CD14-positive monocyte (primary cell): ENCODE measurements around the gene FAM107B. TPM values are rescaled to one million over a fixed set of nuclear protein-coding genes. Genes with fewer than 3 reads are reported as not detected.
A peak's percentile ranks its signal among the peaks of the same experiment; 100 is the strongest.

Experiments used
- DNase-seq, 3 donors: peaks; one replicate each; pipeline ENCODE4 v3.0.0-alpha.2; 2011 to 2022
- H2AFZ ChIP-seq: 2 replicates; pipeline ENCODE4 v1.6.0; 2012; ENCODE audit warnings: mild to moderate bottlenecking, low read depth, low read length, inconsistent platforms; ENCODE audit not compliant: insufficient read depth, poor library complexity, severe bottlenecking
- H3K27ac ChIP-seq, 2 donors: 1 replicate in 1 of 2; 2 replicates in 1 of 2; pipeline ENCODE4 v1.5.1; 2012 to 2013; ENCODE audit warnings: low read length in 2 of 2, control low read depth in 1 of 2, inconsistent platforms in 1 of 2, low read depth in 1 of 2, mild to moderate bottlenecking in 1 of 2
- H3K27me3 ChIP-seq, 2 donors: one replicate each; pipeline versions ENCODE4 v1.6.0 to v1.6.1; 2011 to 2013; ENCODE audit warnings: low read length in 2 of 2; ENCODE audit not compliant: control insufficient read depth in 2 of 2, insufficient read depth in 2 of 2
- H3K36me3 ChIP-seq, 2 donors: replicated peaks in 1 of 2; 1 replicate in 1 of 2; 2 replicates in 1 of 2; pipeline versions ENCODE4 v1.5.1 to v1.6.1; 2012 to 2013; ENCODE audit warnings: low read length in 2 of 2, control low read depth in 1 of 2, inconsistent platforms in 1 of 2, mild to moderate bottlenecking in 1 of 2; ENCODE audit not compliant: insufficient read depth in 2 of 2, control insufficient read depth in 1 of 2
- H3K4me1 ChIP-seq, 2 donors: 1 replicate in 1 of 2; 2 replicates in 1 of 2; pipeline versions ENCODE4 v1.5.1 to v1.6.1; 2012 to 2013; ENCODE audit warnings: low read length in 2 of 2, control low read depth in 1 of 2, inconsistent platforms in 1 of 2, mild to moderate bottlenecking in 1 of 2, moderate library complexity in 1 of 2; ENCODE audit not compliant: insufficient read depth in 2 of 2, control insufficient read depth in 1 of 2
- H3K4me2 ChIP-seq: replicated peaks from 2 replicates; pipeline ENCODE3; 2012; ENCODE audit warnings: low read length, moderate library complexity, mild to moderate bottlenecking; ENCODE audit not compliant: poor library complexity, severe bottlenecking; ENCODE audit errors: extremely low read depth
- H3K4me3 ChIP-seq, 3 experiments: fragments of 200-600 bp in 1 of 3; sonication (generic) in 1 of 3; replicated peaks in 1 of 3; 1 replicate in 2 of 3; 2 replicates in 1 of 3; pipeline ENCODE4 v1.5.1; 2011 to 2013; ENCODE audit warnings: low read length in 3 of 3, mild to moderate bottlenecking in 3 of 3, control low read depth in 2 of 3, low read depth in 2 of 3, inconsistent platforms in 1 of 3, moderate library complexity in 1 of 3
- H3K79me2 ChIP-seq: 2 replicates; pipeline ENCODE4 v1.6.0; 2012; ENCODE audit warnings: mild to moderate bottlenecking, control low read depth, inconsistent platforms, low read length, moderate library complexity; ENCODE audit not compliant: insufficient read depth
- H3K9ac ChIP-seq: 2 replicates; pipeline ENCODE4 v1.6.0; 2017; ENCODE audit warnings: low read length, mild to moderate bottlenecking; ENCODE audit not compliant: insufficient read depth, poor library complexity, severe bottlenecking
- H3K9me3 ChIP-seq, 2 donors: replicated peaks in 1 of 2; 1 replicate in 1 of 2; 2 replicates in 1 of 2; pipeline versions ENCODE4 v1.5.1 to v1.6.1; 2012 to 2013; ENCODE audit warnings: low read length in 2 of 2, control low read depth in 1 of 2; ENCODE audit not compliant: control insufficient read depth in 1 of 2, insufficient read depth in 1 of 2
- H4K20me1 ChIP-seq: 2 replicates; pipeline ENCODE4 v1.6.0; 2012; ENCODE audit warnings: mild to moderate bottlenecking, low read length, control low read depth, moderate library complexity; ENCODE audit not compliant: insufficient read depth
- H3K27ac Mint-ChIP-seq, 7 donors: one replicate each; pipeline ENCODE4 v1.8.0; 2020; ENCODE audit warnings: mild to moderate bottlenecking in 7 of 7, mixed read lengths in 7 of 7, moderate library complexity in 6 of 7, inconsistent platforms in 2 of 7
- H3K27me3 Mint-ChIP-seq, 3 donors: one replicate each; pipeline ENCODE4 v1.8.0; 2021 to 2022; ENCODE audit warnings: low read depth in 3 of 3, mild to moderate bottlenecking in 3 of 3, mixed read lengths in 3 of 3, moderate library complexity in 3 of 3, inconsistent platforms in 1 of 3
- H3K36me3 Mint-ChIP-seq, 2 donors: one replicate each; pipeline ENCODE4 v1.8.0; 2020; ENCODE audit warnings: mixed read lengths in 2 of 2, inconsistent platforms in 1 of 2, mild to moderate bottlenecking in 1 of 2
- H3K4me1 Mint-ChIP-seq: one replicate; pipeline ENCODE4 v1.8.0; 2020; ENCODE audit warnings: mild to moderate bottlenecking, mixed read lengths
- H3K4me3 Mint-ChIP-seq, 2 donors: one replicate each; pipeline ENCODE4 v1.8.0; 2020; ENCODE audit warnings: mild to moderate bottlenecking in 2 of 2, mixed read lengths in 2 of 2, moderate library complexity in 1 of 2
- H3K9me3 Mint-ChIP-seq, 7 donors: one replicate each; pipeline ENCODE4 v1.8.0; 2020 to 2022; ENCODE audit warnings: mixed read lengths in 7 of 7, mild to moderate bottlenecking in 6 of 7, moderate library complexity in 6 of 7, inconsistent platforms in 2 of 7
- CTCF ChIP-seq: fragments of 200-600 bp; IDR thresholded peaks from one replicate; pipeline ENCODE4 v1.8.0; 2022; ENCODE audit warnings: antibody characterized with exemption, mild to moderate bottlenecking
- WGBS: methylation state at CpG from one replicate; pipeline ENCODE4 v1.1.5; 2013; ENCODE audit warnings: missing lambda C conversion rate; ENCODE audit not compliant: insufficient coverage; 5-methylcytosine and 5-hydroxymethylcytosine counted together
- intact Hi-C, 2 donors: fragments of 100-400 bp; cut with micrococcal nuclease; formaldehyde crosslinking; loops; one replicate each; pipeline versions ENCODE4 v1.15.0 to v1.15.1; 2023
- polyA plus RNA-seq, 3 donors: library from polyadenylated mRNA; depleted of rRNA in 1 of 3; unstranded in 2 of 3; stranded (reverse) in 1 of 3; fragments of 300-500 nt in 2 of 3; fragments of >200 nt in 1 of 3; fragmentation: Illumina TruSeq in 2 of 3; gene quantifications; 1 replicate in 2 of 3; 2 replicates in 1 of 3; pipeline ENCODE4 v1.2.3, GENCODE V29; 2012 to 2021

Gene FAM107B
- polyA plus RNA-seq, 3 donors = 27.2 to 68.5 (median 28.4) TPM

GRCh38 chr10:14723052-14723689 lies 51.5 kb downstream of the FAM107B start:
- Histone ChIP-seq H3K9ac (no peak overlapping the region), H3K27ac (no peak overlapping the region), H3K4me2 (no peak overlapping the region), H3K79me2 (no peaks in the 10 kb centered on the region), H3K27me3 (no peaks in the 10 kb centered on the region), H3K36me3 (no peaks in the 10 kb centered on the region), H3K4me3 (no peak overlapping the region), H3K4me1 (peaks cover 3 to 5% of the 10 kb centered on the region in 2 donors), H3K9me3 (no peaks in the 10 kb centered on the region), H4K20me1 (no peaks in the 10 kb centered on the region), H2AFZ (no peak overlapping the region)
- Mint-ChIP-seq H3K27ac (no peak overlapping the region), H3K4me1 (peaks cover 5% of the 10 kb centered on the region), H3K27me3 (peaks cover 0 to 4% (median 0%) of the 10 kb centered on the region in 3 donors), H3K36me3 (no peaks in the 10 kb centered on the region), H3K9me3 (peaks cover 0 to 6% (median 3%) of the 10 kb centered on the region in 7 donors), H3K4me3 (no peak overlapping the region)
- TF ChIP-seq CTCF = no peak
- no peak for DNase-seq
- WGBS = 78% methylated on average over 3 of the region's 5 CpGs
- intact Hi-C loops = no loop called here

DNA sequence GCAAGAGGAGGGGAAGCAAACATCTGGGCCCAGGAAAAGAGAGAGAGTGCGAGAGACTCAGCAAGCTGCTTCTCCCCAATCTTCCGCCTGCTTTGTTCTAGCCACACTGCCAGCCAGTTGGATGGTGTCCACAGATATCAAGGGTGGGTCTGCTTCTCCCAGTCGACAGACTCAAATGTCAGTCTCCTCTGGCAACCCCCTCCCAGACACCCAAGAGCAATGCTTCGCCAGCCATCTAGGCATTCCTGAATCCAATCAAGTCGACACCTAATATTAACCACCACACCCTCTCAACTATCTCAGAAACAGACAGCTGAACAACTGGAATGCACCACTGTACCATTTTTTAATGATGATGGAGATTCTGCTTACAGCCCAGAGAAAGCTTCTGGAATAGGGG lies 57.1 kb downstream of the FAM107B start:
- no peaks in the 10 kb centered on the region for H3K36me3 Mint-ChIP-seq
- 94% methylated on average over 2 of the region's 5 CpGs for WGBS
- TF ChIP-seq CTCF = no peak

More for the DNA sequence above, 57.1 kb downstream of the FAM107B start:
- no peak overlapping the region for H3K27ac ChIP-seq
- no peaks in the 10 kb centered on the region for H3K79me2 ChIP-seq
- no peak overlapping the region for H3K4me3 ChIP-seq
- DNase-seq = no peak
- H3K36me3 ChIP-seq = no peaks in the 10 kb centered on the region
- intact Hi-C loops = no loop called here
- H3K4me2 ChIP-seq = no peak overlapping the region
- peak overlapping the region in 1 of 7 donors; percentile 62 for H3K27ac Mint-ChIP-seq
- no peak overlapping the region for H3K9ac ChIP-seq
- no peak overlapping the region for H3K4me3 Mint-ChIP-seq
- H3K9me3 Mint-ChIP-seq = peaks cover 4 to 13% (median 10%) of the 10 kb centered on the region in 7 donors
- peaks cover 0 to 6% (median 3%) of the 10 kb centered on the region in 3 donors for H3K27me3 Mint-ChIP-seq
- H4K20me1 ChIP-seq = no peaks in the 10 kb centered on the region
- H3K9me3 ChIP-seq = peaks cover 0 to 7% of the 10 kb centered on the region in 2 donors
- no peak overlapping the region for H2AFZ ChIP-seq
- H3K4me1 ChIP-seq = no peaks in the 10 kb centered on the region
- no peaks in the 10 kb centered on the region for H3K4me1 Mint-ChIP-seq
- H3K27me3 ChIP-seq = no peaks in the 10 kb centered on the region
